H9 (cell line): ENCODE data around the gene LTB4R2. TPM values are rescaled to one million over a fixed set of nuclear protein-coding genes. Genes with fewer than 3 reads are reported as not detected.

Experiments
- DNase-seq: peaks from one replicate; pipeline ENCODE4 v3.0.0-alpha.2; 2017
- H2AFZ ChIP-seq: one replicate; pipeline ENCODE4 v1.6.1; 2013; ENCODE audit warnings: mild to moderate bottlenecking, low read length, control low read depth, moderate library complexity
- H2AK5ac ChIP-seq: 2 replicates; pipeline ENCODE4 v1.6.1; 2013; ENCODE audit warnings: low read length, control low read depth, mixed read lengths; ENCODE audit not compliant: insufficient read length
- H2BK120ac ChIP-seq: one replicate; pipeline ENCODE4 v1.6.1; 2013; ENCODE audit warnings: low read depth, mild to moderate bottlenecking, low read length, control low read depth, inconsistent platforms; ENCODE audit not compliant: poor library complexity, severe bottlenecking
- H2BK12ac ChIP-seq: 2 replicates; pipeline ENCODE4 v1.6.1; 2013; ENCODE audit warnings: low read length, control low read depth, mixed read lengths, low read depth; ENCODE audit not compliant: insufficient read length
- H2BK15ac ChIP-seq: 2 replicates; pipeline ENCODE4 v1.6.1; 2013; ENCODE audit warnings: low read depth, low read length, control low read depth
- H2BK20ac ChIP-seq: one replicate; pipeline ENCODE4 v1.6.1; 2013; ENCODE audit warnings: low read depth, mild to moderate bottlenecking, low read length, control low read depth, inconsistent platforms; ENCODE audit not compliant: poor library complexity, severe bottlenecking
- H2BK5ac ChIP-seq: 2 replicates; pipeline ENCODE4 v1.6.1; 2013; ENCODE audit warnings: low read length, control low read depth, mixed read lengths; ENCODE audit not compliant: insufficient read length
- H3K14ac ChIP-seq: 2 replicates; pipeline ENCODE4 v1.6.1; 2013; ENCODE audit warnings: low read length, control low read depth; ENCODE audit not compliant: insufficient read depth
- H3K18ac ChIP-seq: 2 replicates; pipeline ENCODE4 v1.6.1; 2013; ENCODE audit warnings: low read depth, mild to moderate bottlenecking, mixed read lengths, low read length, control low read depth; ENCODE audit not compliant: insufficient read length
- H3K23ac ChIP-seq: 2 replicates; pipeline ENCODE4 v1.6.1; 2013; ENCODE audit warnings: low read length, control low read depth, mixed read lengths, low read depth; ENCODE audit not compliant: insufficient read length
- H3K23me2 ChIP-seq: 2 replicates; pipeline ENCODE4 v1.6.1; 2013; ENCODE audit warnings: low read depth, mild to moderate bottlenecking, mixed read lengths, low read length, control low read depth; ENCODE audit not compliant: insufficient read length, poor library complexity, severe bottlenecking
- H3K27ac ChIP-seq: 2 replicates; pipeline ENCODE4 v1.5.1; 2013; ENCODE audit warnings: low read length, control low read depth, mixed read lengths, low read depth; ENCODE audit not compliant: insufficient read length
- H3K27me3 ChIP-seq: 2 replicates; pipeline ENCODE4 v1.6.1; 2013; ENCODE audit warnings: low read length, control low read depth, inconsistent platforms; ENCODE audit not compliant: insufficient read depth
- H3K4ac ChIP-seq: 2 replicates; pipeline ENCODE4 v1.6.1; 2013; ENCODE audit warnings: low read depth, mild to moderate bottlenecking, control low read depth, inconsistent platforms, low read length, moderate library complexity
- H3K4me1 ChIP-seq: 2 replicates; pipeline ENCODE4 v1.6.1; 2013; ENCODE audit warnings: low read length, control low read depth, inconsistent platforms; ENCODE audit not compliant: insufficient read depth
- H3K4me2 ChIP-seq: 2 replicates; pipeline ENCODE4 v1.6.1; 2013; ENCODE audit warnings: low read length, control low read depth, mixed read lengths; ENCODE audit not compliant: insufficient read length, insufficient read depth
- H3K56ac ChIP-seq: 2 replicates; pipeline ENCODE4 v1.6.1; 2013; ENCODE audit warnings: low read depth, mild to moderate bottlenecking, mixed read lengths, low read length, control low read depth; ENCODE audit not compliant: insufficient read length
- H3K79me1 ChIP-seq: 2 replicates; pipeline ENCODE4 v1.6.1; 2013; ENCODE audit warnings: low read depth, mild to moderate bottlenecking, moderate library complexity, low read length, control low read depth, inconsistent platforms; ENCODE audit not compliant: insufficient read depth, poor library complexity, severe bottlenecking
- H3K79me2 ChIP-seq: 2 replicates; pipeline ENCODE4 v1.6.1; 2013; ENCODE audit warnings: low read length, control low read depth, inconsistent platforms; ENCODE audit not compliant: insufficient read depth
- H3K9ac ChIP-seq: 2 replicates; pipeline ENCODE4 v1.6.1; 2013; ENCODE audit warnings: low read length, control low read depth, mixed read lengths; ENCODE audit not compliant: insufficient read length; ENCODE audit errors: extremely low read depth
- H3K9me3 ChIP-seq: one replicate; pipeline ENCODE4 v1.6.1; 2013; ENCODE audit warnings: low read depth, low read length, inconsistent platforms; ENCODE audit not compliant: control insufficient read depth
- H3T11ph ChIP-seq: one replicate; pipeline ENCODE4 v1.6.1; 2013; ENCODE audit warnings: mild to moderate bottlenecking, low read length, control low read depth, inconsistent platforms
- H4K20me1 ChIP-seq: one replicate; pipeline ENCODE4 v1.6.1; 2013; ENCODE audit not compliant: control insufficient read depth, insufficient read length, insufficient read depth
- H4K5ac ChIP-seq: 2 replicates; pipeline ENCODE4 v1.6.1; 2013; ENCODE audit warnings: low read depth, mild to moderate bottlenecking, mixed read lengths, low read length, control low read depth; ENCODE audit not compliant: insufficient read length
- H4K8ac ChIP-seq: replicated peaks from 2 replicates; pipeline ENCODE4 v1.6.1; 2013; ENCODE audit warnings: low read length, control low read depth, mixed read lengths, low read depth; ENCODE audit not compliant: insufficient read length
- H4K91ac ChIP-seq: 2 replicates; pipeline ENCODE4 v1.6.1; 2013; ENCODE audit warnings: low read depth, mild to moderate bottlenecking, moderate library complexity, mixed read lengths, low read length, control low read depth; ENCODE audit not compliant: insufficient read length
- H3K27ac Mint-ChIP-seq, 3 experiments: 2 replicates in 2 of 3; 3 replicates in 1 of 3; pipeline ENCODE4 v1.8.0; 2020 to 2021; ENCODE audit warnings: mixed read lengths in 3 of 3, mild to moderate bottlenecking in 1 of 3, moderate library complexity in 1 of 3
- H3K27me3 Mint-ChIP-seq: 2 replicates; pipeline ENCODE4 v1.8.0; 2021; ENCODE audit warnings: low read depth, mild to moderate bottlenecking, moderate library complexity, mixed read lengths
- H3K36me3 Mint-ChIP-seq, 3 experiments: 2 replicates in 2 of 3; 3 replicates in 1 of 3; pipeline ENCODE4 v1.8.0; 2020 to 2021; ENCODE audit warnings: low read depth in 3 of 3, mixed read lengths in 3 of 3; ENCODE audit not compliant: insufficient read depth in 1 of 3
- H3K4me1 Mint-ChIP-seq, 2 experiments: 2 replicates each; pipeline ENCODE4 v1.8.0; 2020; ENCODE audit warnings: mixed read lengths in 2 of 2
- H3K4me3 Mint-ChIP-seq, 2 experiments: 2 replicates in 1 of 2; 3 replicates in 1 of 2; pipeline ENCODE4 v1.8.0; 2020 to 2021; ENCODE audit warnings: mild to moderate bottlenecking in 2 of 2, mixed read lengths in 2 of 2, moderate library complexity in 1 of 2
- H3K9me3 Mint-ChIP-seq, 2 experiments: 2 replicates in 1 of 2; 3 replicates in 1 of 2; pipeline ENCODE4 v1.8.0; 2020; ENCODE audit warnings: mild to moderate bottlenecking in 2 of 2, mixed read lengths in 2 of 2, moderate library complexity in 1 of 2
- WGBS: extraction: QIAGEN DNeasy Blood & Tissue Kit; methylation state at CpG from one replicate; pipeline ENCODE4 v1.1.7; 2013; ENCODE audit warnings: missing lambda C conversion rate, low lambda C conversion rate, mixed read lengths; ENCODE audit not compliant: insufficient read length; ENCODE audit errors: extremely low coverage; 5-methylcytosine and 5-hydroxymethylcytosine counted together
- total RNA-seq: library from RNA; stranded (reverse); gene quantifications from 2 replicates; pipeline ENCODE4 v1.2.1, GENCODE V29; 2021
- TF ChIP-seq, protein P1 (sequence below): fragments of 200-600 bp; sonication (generic); conservative IDR thresholded peaks from 3 replicates; pipeline ENCODE4 v1.8.0; 2021; ENCODE audit warnings: antibody characterized with exemption, mild to moderate bottlenecking

The LTB4R2 gene
- total RNA-seq, 1 experiment from 2014 or later: 13.4 TPM

- Histone ChIP-seq H4K20me1 (no peaks in the 10 kb centered on the region), H3K79me1 (peaks cover 3% of the 10 kb centered on the region), H3K23me2 (peaks cover 11% of the 10 kb centered on the region), H2AK5ac (no peak overlapping the region), H2AFZ (no peak overlapping the region), H2BK120ac (no peak overlapping the region), H2BK5ac (no peak overlapping the region), H3K27ac (no peak overlapping the region), H3K79me2 (peaks cover 4% of the 10 kb centered on the region; the same call in 1 of the 2 replicates), H3K9ac (peak overlapping the region; percentile 84), H2BK12ac (no peak overlapping the region), H2BK15ac (no peak overlapping the region), H3K56ac (no peak overlapping the region), H3K4me1 (peaks cover 4% of the 10 kb centered on the region; the same call in 1 of the 2 replicates), H2BK20ac (no peak overlapping the region), H3K4ac (no peak overlapping the region), H3K4me2 (peak overlapping the region; percentile 100), H4K8ac (no peak overlapping the region), H4K91ac (no peak overlapping the region), H3K14ac (no peak overlapping the region), H3K23ac (no peak overlapping the region), H3K9me3 (no peaks in the 10 kb centered on the region), H4K5ac (no peak overlapping the region), H3K18ac (no peak overlapping the region), H3K27me3 (no peaks in the 10 kb centered on the region), H3T11ph (no peak overlapping the region)
- Mint-ChIP-seq H3K36me3 (peaks cover 16 to 48% (median 43%) of the 10 kb centered on the region in 3 experiments), H3K27ac (peak overlapping the region in 2 of 3 experiments; percentile 31 to 97; a peak in 3 of 7 replicates), H3K27me3 (no peaks in the 10 kb centered on the region; the same call in 1 of the 2 replicates), H3K9me3 (no peaks in the 10 kb centered on the region; a peak in 1 of 5 replicates), H3K4me3 (peak overlapping the region; percentile 91 to 93), H3K4me1 (peaks cover 21 to 22% of the 10 kb centered on the region in 2 experiments)
- DNase-seq: peak; percentile 38
- TF ChIP-seq, protein P1, sequence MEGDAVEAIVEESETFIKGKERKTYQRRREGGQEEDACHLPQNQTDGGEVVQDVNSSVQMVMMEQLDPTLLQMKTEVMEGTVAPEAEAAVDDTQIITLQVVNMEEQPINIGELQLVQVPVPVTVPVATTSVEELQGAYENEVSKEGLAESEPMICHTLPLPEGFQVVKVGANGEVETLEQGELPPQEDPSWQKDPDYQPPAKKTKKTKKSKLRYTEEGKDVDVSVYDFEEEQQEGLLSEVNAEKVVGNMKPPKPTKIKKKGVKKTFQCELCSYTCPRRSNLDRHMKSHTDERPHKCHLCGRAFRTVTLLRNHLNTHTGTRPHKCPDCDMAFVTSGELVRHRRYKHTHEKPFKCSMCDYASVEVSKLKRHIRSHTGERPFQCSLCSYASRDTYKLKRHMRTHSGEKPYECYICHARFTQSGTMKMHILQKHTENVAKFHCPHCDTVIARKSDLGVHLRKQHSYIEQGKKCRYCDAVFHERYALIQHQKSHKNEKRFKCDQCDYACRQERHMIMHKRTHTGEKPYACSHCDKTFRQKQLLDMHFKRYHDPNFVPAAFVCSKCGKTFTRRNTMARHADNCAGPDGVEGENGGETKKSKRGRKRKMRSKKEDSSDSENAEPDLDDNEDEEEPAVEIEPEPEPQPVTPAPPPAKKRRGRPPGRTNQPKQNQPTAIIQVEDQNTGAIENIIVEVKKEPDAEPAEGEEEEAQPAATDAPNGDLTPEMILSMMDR: no peak
- no CpG with 5 or more reads among the region's 7 CpGs for WGBS
Measured at GRCh38 chr14:24298892-24299254, 11.1 kb upstream of the LTB4R2 start.
